Transverse colon (tissue), 4 donors: ENCODE measurements around the gene GRIN2A. TPM values are rescaled to one million over a fixed set of nuclear protein-coding genes. Genes with fewer than 3 reads are reported as not detected.

ENCODE experiments used
- DNase-seq: peaks from one replicate; pipeline ENCODE4 v3.0.0-alpha.2; 2019
- H3K27ac ChIP-seq, 4 donors: fragments of 200-600 bp; sonication (generic); 2 replicates each; pipeline ENCODE4 v1.5.1; 2016 to 2018; ENCODE audit warnings: inconsistent platforms in 4 of 4
- H3K27me3 ChIP-seq: fragments of 200-600 bp; sonication (generic); 2 replicates; pipeline ENCODE4 v1.5.1; 2017; ENCODE audit warnings: inconsistent platforms
- H3K36me3 ChIP-seq, 4 donors: fragments of 200-600 bp; sonication (generic); 2 replicates each; pipeline ENCODE4 v1.5.1; 2017 to 2019; ENCODE audit warnings: inconsistent platforms in 4 of 4
- H3K4me1 ChIP-seq, 4 donors: fragments of 200-600 bp; sonication (generic); 2 replicates each; pipeline ENCODE4 v1.5.1; 2017 to 2020; ENCODE audit warnings: inconsistent platforms in 4 of 4
- H3K4me3 ChIP-seq, 4 donors: fragments of 200-600 bp; sonication (generic); 1 replicate in 1 of 4; 2 replicates in 3 of 4; pipeline versions ENCODE4 v1.5.1 to v1.6.1; 2017 to 2019; ENCODE audit warnings: inconsistent platforms in 4 of 4
- H3K9me3 ChIP-seq, 2 donors: fragments of 200-600 bp; sonication (generic); 2 replicates each; pipeline ENCODE4 v1.5.1; 2017 to 2019; ENCODE audit warnings: inconsistent platforms in 2 of 2
- CTCF ChIP-seq, 5 experiments: fragments of 200-600 bp in 3 of 5; fragments of 450-650 bp in 2 of 5; sonication (generic) in 3 of 5; IDR thresholded peaks; 1 replicate in 2 of 5; 2 replicates in 3 of 5; pipeline ENCODE4 v1.5.1; 2016 to 2017; ENCODE audit warnings: antibody characterized with exemption in 5 of 5, inconsistent platforms in 3 of 5, mild to moderate bottlenecking in 2 of 5, moderate library complexity in 1 of 5
- EP300 ChIP-seq: sonication (generic); formaldehyde crosslinking; IDR thresholded peaks from one replicate; pipeline ENCODE4 v1.6.1; 2017; ENCODE audit warnings: antibody characterized with exemption, low read depth
- POLR2A ChIP-seq: fragments of 450-650 bp; IDR thresholded peaks from one replicate; pipeline ENCODE4 v1.6.1; 2016; ENCODE audit warnings: antibody characterized with exemption, mild to moderate bottlenecking, moderate library complexity
- POLR2AphosphoS5 ChIP-seq, 3 donors: sonication (generic); formaldehyde crosslinking; IDR thresholded peaks; one replicate each; pipeline ENCODE4 v1.6.1; 2016; ENCODE audit warnings: antibody characterized with exemption in 3 of 3
- WGBS, 2 donors: methylation state at CpG; one replicate each; pipeline ENCODE4 v1.1.5; 2018; ENCODE audit warnings: low coverage in 1 of 2; 5-methylcytosine and 5-hydroxymethylcytosine counted together
- in situ Hi-C, 4 donors: fragments of 200-750 bp; cut with MboI; loops; one replicate each; pipeline versions ENCODE4 v1.15.0 to v1.15.1; 2017; ENCODE audit warnings: low sequenced_read_pairs in 3 of 4, low pct_ligation_motif_present in 1 of 4, low pct_unique_long_range_greater_than_20kb in 1 of 4
- intact Hi-C: fragments of 100-400 bp; cut with DNase I; formaldehyde crosslinking; loops from one replicate; pipeline ENCODE4 v1.15.1; 2023; ENCODE audit warnings: low total_unique reads
- total RNA-seq, 4 donors: library from RNA; depleted of rRNA; stranded (reverse); fragments of >200 nt; gene quantifications; one replicate each; pipeline ENCODE4 v1.1.0, GENCODE V29; 2016

The GRIN2A gene
- total RNA-seq, 4 donors from 2014 or later: 0.14 to 0.37 (median 0.18) TPM

GRCh38 chr16:10219742-10220141, 37.5 kb upstream of the GRIN2A start:
- Histone ChIP-seq H3K27ac (no peak overlapping the region), H3K9me3 (no peaks in the 10 kb centered on the region), H3K27me3 (peaks cover 6% of the 10 kb centered on the region), H3K4me1 (no peaks in the 10 kb centered on the region), H3K4me3 (no peak overlapping the region), H3K36me3 (no peaks in the 10 kb centered on the region)
- TF ChIP-seq CTCF (IDR thresholded peaks at IDR 0.05): no peak
- no peak for TF ChIP-seq POLR2AphosphoS5 (IDR thresholded peaks at IDR 0.05)
- no peak for TF ChIP-seq POLR2A
- TF ChIP-seq EP300: no peak
- 12 to 19% methylated on average over 4 of the region's 4 CpGs for WGBS, 2 donors
- in situ Hi-C loops (no loop called here), intact Hi-C loops (no loop called here)
- no peak for DNase-seq

GRCh38 chr16:10218490-10219206, 36.4 kb upstream of the GRIN2A start:
- 79 to 83% methylated on average over 7 to 15 of the region's 15 CpGs for WGBS, 2 donors
- TF ChIP-seq EP300: no peak
- TF ChIP-seq POLR2AphosphoS5 (IDR thresholded peaks at IDR 0.05): no peak
- no peak for TF ChIP-seq CTCF (IDR thresholded peaks at IDR 0.05)
- no peak for TF ChIP-seq POLR2A
- Histone ChIP-seq H3K27ac (no peak overlapping the region), H3K9me3 (no peaks in the 10 kb centered on the region), H3K4me3 (no peak overlapping the region), H3K36me3 (no peaks in the 10 kb centered on the region), H3K27me3 (peaks cover 6% of the 10 kb centered on the region), H3K4me1 (no peaks in the 10 kb centered on the region)
- no peak for DNase-seq
- in situ Hi-C loops: no loop called here
- intact Hi-C loops: no loop called here

- 20 to 63% methylated on average over 1 to 4 of the region's 4 CpGs for WGBS, 2 donors
- intact Hi-C loops (no loop called here), in situ Hi-C loops (no loop called here)
- no peaks in the 10 kb centered on the region for H3K36me3 ChIP-seq
- H3K27me3 ChIP-seq: no peaks in the 10 kb centered on the region
- DNase-seq: no peak
- no peaks in the 10 kb centered on the region for H3K9me3 ChIP-seq
- H3K4me1 ChIP-seq: no peaks in the 10 kb centered on the region
- no peak for TF ChIP-seq EP300
- TF ChIP-seq POLR2A: no peak
- no peak for TF ChIP-seq CTCF (IDR thresholded peaks at IDR 0.05)
- no peak for TF ChIP-seq POLR2AphosphoS5 (IDR thresholded peaks at IDR 0.05)
- H3K27ac ChIP-seq: no peak overlapping the region
- H3K4me3 ChIP-seq: no peak overlapping the region
These were observed 31.5 kb upstream of the GRIN2A start for GRCh38 chr16:10213748-10214147.

GRCh38 chr16:10210944-10211343, 28.7 kb upstream of the GRIN2A start:
- no peak overlapping the region for H3K27ac ChIP-seq
- no peak for DNase-seq
- no peaks in the 10 kb centered on the region for H3K9me3 ChIP-seq
- H3K4me1 ChIP-seq: no peaks in the 10 kb centered on the region
- H3K27me3 ChIP-seq: no peaks in the 10 kb centered on the region
- no peaks in the 10 kb centered on the region for H3K36me3 ChIP-seq
- no peak for TF ChIP-seq POLR2AphosphoS5 (IDR thresholded peaks at IDR 0.05)
- TF ChIP-seq POLR2A: no peak
- no peak for TF ChIP-seq EP300
- no peak for TF ChIP-seq CTCF (IDR thresholded peaks at IDR 0.05)
- no peak overlapping the region for H3K4me3 ChIP-seq
- in situ Hi-C loops (no loop called here), intact Hi-C loops (no loop called here)
- WGBS, 2 donors: 0 to 46% methylated on average over 2 to 6 of the region's 6 CpGs
